Erythroblast (primary cell): ENCODE results near the gene LGALSL.

Experiments used
- DNase-seq, 2 experiments: peaks; one replicate each; lab custom pipeline; 2025; lab: John Stamatoyannopoulos, UW
- GATA1 ChIP-seq: IDR thresholded peaks from 2 replicates; pipeline ENCODE4 v1.6.1; 2011; ENCODE audit warnings: low read depth, mild to moderate bottlenecking, control low read depth, low read length, moderate library complexity
- POLR2A ChIP-seq: IDR thresholded peaks from 2 replicates; pipeline ENCODE4 v1.6.1; 2011; ENCODE audit warnings: mild to moderate bottlenecking, low read length

Gene LGALSL

GRCh38 chr2:64453770-64454385 is at the start of gene LGALSL:
LGALSL (plus strand) TSS chr2:64454162; CDS start chr2:64454546, 384 bp downstream.
- DNase-seq, result peak in 1 of 2 experiments; percentile 62
- no peak for TF ChIP-seq GATA1
- no peak for TF ChIP-seq POLR2A

GRCh38 chr2:64404743-64405142 is 49.2 kb upstream of the LGALSL start:
- no peak for DNase-seq

DNA sequence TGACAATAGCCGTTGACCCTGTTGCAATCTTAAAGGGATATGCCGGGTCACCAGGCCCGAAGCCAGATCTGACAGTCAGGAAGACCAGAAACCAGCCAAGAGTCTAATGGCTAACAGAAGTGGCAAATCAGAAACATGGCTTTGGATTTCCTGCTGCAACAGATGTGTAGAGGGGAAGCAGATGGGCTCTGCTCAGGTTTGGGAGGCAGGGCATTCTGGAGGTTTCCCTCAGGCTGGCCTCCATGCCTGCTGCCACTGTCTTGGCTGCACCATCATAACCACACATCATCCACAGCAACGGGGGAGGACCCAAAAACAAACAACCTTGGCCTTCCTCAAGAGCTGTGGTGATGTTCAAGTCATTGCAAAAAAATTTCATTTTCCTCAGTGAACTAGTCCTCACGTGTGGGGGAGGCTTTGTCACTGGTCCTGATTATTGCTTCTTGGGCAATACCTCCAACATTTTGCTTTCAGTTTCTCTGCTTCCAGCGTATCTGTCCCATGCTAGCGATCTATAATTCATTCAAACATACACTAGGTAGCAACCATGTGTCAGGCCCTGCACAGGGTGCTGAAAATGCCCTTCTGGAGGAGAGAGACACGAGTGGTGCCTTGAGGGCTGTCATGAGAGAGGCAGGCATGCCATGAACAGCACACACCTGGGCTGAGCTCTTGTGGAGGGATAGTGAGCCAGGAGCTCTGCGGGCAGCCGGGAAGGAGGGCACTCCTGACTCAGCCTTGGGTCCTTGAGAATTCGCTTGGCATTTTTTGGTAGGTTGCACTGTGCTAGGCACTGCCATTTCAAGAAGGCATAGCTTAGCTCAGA is 48.2 kb upstream of the LGALSL start:
- DNase-seq, result no peak
- TF ChIP-seq POLR2A (no peak), GATA1 (no peak)

More at GRCh38 chr2:64404743-64405142, 49.2 kb upstream of the LGALSL start:
- TF ChIP-seq POLR2A (no peak), GATA1 (no peak)

DNA sequence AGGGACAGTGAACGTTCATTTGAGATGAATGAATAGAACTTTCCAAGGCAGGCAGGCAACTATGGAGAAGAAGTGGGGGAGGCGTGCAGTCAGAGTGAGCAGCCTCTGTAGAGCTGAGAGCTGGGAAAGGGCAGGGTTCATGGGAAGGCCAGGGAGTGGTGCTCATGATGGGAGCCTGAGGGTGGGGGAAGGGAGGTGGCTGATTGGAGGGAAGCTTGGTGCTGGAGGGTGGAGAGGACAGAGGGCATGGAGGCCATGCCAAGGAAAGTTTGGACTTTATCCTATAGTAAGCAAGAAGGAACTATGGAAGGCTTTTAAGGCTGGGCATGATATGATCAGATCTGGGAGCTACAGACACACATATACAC is 47.6 kb upstream of the LGALSL start:
- TF ChIP-seq POLR2A (no peak), GATA1 (no peak)
- no peak for DNase-seq

GRCh38 chr2:64408031-64408430 is 45.9 kb upstream of the LGALSL start:
- TF ChIP-seq POLR2A, result no peak
- TF ChIP-seq GATA1, result no peak
- no peak for DNase-seq

DNA sequence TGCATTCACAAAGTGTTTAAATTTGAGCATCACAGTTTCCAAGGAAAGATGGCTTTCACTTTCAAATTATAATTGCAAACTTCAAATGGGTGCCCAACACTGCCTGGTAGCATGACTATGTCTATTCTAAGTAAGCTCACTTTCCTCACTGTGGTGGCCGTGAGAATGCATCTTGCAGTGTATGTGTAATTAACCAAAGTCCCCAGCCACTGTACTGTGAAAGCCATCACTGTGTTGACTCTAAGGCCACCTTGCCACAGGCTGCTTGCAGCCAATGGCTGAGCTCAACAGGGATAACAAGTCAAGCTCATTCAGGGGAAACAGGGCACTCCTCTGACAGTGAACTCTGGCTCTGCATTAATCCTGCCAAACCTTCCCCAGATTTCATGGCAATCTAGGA is 43.3 kb upstream of the LGALSL start:
- no peak for DNase-seq
- TF ChIP-seq POLR2A (no peak), GATA1 (no peak)

- DNase-seq, result no peak
- TF ChIP-seq POLR2A (no peak), GATA1 (no peak)
Observed at GRCh38 chr2:64412671-64413070, 41.3 kb upstream of the LGALSL start.

DNA sequence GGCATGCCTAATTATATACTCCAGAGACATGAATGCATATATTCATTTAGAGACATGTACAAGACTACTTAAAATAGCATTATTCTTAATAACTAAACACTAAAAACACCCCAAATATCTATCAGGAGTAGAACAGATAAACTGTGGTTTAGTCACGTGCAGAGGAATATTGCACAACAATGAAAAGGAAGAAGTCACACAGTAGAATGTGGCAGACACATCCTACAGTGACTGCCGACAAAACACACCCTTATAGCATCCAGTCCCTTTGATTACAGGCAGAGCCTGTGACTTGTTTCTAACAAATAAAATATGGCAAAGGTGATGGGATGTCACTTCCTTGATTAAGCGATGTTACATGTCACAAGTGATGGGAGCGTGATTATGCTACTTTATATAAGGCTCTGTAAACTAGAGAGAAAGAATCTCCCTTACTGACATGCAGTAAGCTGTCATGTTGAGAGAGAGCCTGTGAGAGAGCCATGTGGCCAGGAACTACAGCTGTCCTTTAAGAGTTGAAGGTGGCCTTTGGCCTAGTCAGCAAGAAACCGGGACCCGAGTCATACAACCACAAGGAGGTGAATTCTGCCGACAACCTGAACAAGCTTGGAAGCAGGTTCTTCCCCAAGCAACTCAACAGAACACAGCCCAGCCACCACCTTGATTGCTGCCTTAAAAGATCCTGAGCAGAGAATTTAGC is 39.1 kb upstream of the LGALSL start:
- TF ChIP-seq GATA1 (no peak), POLR2A (no peak)
- no peak for DNase-seq

DNA sequence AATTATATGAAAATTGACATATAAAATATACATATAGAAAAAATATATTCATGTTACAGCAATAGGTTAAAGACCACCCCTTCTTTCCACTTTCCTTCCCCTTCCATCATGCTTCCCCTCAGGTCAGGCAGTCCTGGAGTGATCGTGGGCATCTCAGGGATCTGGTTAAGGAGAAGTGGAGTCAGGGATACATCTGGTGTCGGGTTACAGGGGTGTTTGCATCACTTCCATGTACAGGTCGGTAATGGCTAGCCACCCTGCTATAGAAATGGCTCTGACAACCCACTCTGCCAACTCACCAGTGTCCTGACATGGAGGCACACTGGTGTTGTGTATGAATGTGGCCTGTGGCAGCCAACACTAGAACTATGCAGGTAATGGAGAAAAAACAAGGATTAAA is 36.3 kb upstream of the LGALSL start:
- TF ChIP-seq POLR2A, result no peak
- no peak for TF ChIP-seq GATA1
- DNase-seq, result no peak

DNA sequence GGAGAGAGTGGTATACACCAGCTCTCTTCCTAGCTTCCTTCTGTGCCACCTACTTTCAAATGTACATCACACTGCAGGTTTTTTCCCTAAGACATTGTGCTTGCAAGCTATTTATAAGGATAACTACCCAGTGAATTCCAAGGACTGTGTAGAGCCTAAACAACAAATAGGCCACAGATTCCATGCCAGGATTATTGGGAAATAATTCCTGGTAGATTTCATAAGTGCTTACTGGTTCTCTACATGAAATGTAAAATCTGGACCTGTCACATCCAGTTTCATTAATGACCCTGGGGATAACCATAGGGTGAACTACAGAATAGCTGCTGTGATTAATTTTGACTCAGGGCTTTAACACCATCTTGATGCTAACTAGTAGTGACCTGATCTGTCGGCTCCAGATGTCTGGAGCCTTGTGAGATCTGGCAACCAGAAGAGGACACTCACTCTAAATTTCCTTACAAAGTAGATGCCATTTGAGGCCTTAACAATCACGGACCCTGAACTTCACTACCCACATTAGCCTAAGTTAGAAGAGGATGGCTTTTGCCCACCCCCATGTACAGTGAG is 34.3 kb upstream of the LGALSL start:
- TF ChIP-seq GATA1, result no peak
- no peak for TF ChIP-seq POLR2A
- DNase-seq, result no peak

DNA sequence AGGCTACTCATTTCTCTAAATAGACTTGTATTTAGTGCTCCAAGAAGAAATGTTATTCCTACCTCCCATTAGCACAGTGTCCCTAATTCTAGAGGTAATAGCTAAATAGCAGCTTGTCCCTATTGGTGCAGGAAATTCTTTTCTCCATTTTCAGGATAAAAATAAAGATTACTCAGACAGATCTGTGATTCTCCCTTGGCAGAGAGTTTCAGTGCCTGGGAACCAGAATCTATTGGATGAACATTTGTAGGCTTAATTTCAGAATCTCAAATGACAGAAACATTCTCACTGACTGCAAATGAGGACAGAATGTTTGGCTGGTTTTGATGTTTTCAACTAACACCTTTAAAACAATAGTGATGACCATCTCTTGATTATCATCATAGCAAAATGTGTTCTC is 33.3 kb upstream of the LGALSL start:
- no peak for DNase-seq
- TF ChIP-seq POLR2A (no peak), GATA1 (no peak)

DNA sequence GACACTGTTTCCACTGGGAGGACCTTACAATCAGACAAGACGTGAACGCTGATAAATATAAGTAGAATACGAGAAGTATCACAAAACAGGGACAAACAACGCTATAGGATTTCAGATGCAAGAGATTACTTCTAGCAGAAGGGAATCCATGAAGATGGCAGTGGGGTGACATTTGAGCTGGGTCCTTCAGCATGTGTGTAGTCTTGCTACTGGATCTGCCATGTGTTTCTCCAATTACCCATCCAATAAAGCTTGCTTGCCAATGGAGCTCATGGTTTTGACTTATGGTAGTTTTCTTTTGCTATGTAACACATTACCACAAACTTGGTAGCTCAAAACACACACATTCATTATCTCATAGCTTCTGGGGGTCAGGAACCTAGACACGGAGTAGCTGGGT is 32.8 kb upstream of the LGALSL start:
- TF ChIP-seq GATA1 (no peak), POLR2A (no peak)
- no peak for DNase-seq

DNA sequence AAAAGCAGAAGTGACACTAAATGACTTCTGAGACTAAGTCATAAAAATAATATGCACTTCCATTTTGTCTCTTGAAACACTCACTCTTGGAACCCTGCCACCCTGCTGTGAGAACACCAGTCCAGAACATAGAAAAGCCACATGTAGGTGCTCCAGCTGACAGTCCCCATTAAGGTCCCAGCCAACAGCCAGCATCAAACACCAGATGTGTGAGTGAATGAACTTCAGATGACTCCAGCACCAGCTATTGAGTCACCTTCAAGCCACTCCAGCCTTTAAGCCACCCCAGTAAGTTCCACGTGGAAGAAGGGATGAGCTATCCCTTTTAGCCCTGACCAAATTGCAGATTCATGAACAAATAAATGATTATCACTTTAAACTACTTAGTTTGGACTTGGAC is 31.5 kb upstream of the LGALSL start:
- no peak for DNase-seq
- TF ChIP-seq GATA1 (no peak), POLR2A (no peak)

DNA sequence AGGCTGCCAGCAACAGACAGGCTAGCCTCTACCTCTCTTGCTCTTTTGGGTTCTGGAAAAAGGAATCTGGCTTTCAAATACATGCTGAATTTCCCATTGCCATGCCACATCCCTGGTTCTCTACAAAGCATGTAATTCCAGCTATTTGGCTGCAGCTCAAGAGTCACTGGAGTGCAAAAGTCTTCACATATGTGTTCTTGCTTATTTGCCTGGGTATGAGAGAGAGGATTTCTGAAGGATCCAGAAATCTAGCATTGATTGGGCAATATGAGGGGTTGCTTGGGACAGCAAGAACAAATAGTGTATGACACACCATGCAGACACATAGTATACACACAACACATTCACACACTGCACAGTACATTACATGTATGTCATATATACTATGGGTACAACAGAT is 30.7 kb upstream of the LGALSL start:
- no peak for TF ChIP-seq GATA1
- DNase-seq, result no peak
